HG03103 (cell line): ENCODE results near the gene TIMP2.
"Not testable (repeated sequence)": the region's sequence is repeated elsewhere in the genome, so short reads cannot be mapped to it uniquely, and the experiment has no call there.

Experiments
- ATAC-seq: cut with Tn5 transposase; IDR thresholded peaks from one replicate; pipeline ENCODE4 v1.9.1; 2021; ENCODE audit warnings: low read depth; ENCODE audit not compliant: unreplicated experiment

Gene TIMP2

GRCh38 chr17:78957128-78957527, 31.9 kb upstream of the TIMP2 start:
- no peak for ATAC-seq

GRCh38 chr17:78956254-78956653, 31.1 kb upstream of the TIMP2 start:
- ATAC-seq = no peak

- no peak for ATAC-seq
Measured at GRCh38 chr17:78954684-78955083, 29.5 kb upstream of the TIMP2 start.

- no peak for ATAC-seq
Measured at GRCh38 chr17:78953356-78954350, 28.5 kb upstream of the TIMP2 start.

GRCh38 chr17:78952706-78953105, 27.5 kb upstream of the TIMP2 start:
- ATAC-seq = no peak

GRCh38 chr17:78951967-78952551, 26.9 kb upstream of the TIMP2 start:
- no peak for ATAC-seq

- no peak for ATAC-seq
Measured at GRCh38 chr17:78950870-78951269, 25.7 kb upstream of the TIMP2 start.

GRCh38 chr17:78947235-78948149, 22.3 kb upstream of the TIMP2 start:
- ATAC-seq = no peak

GRCh38 chr17:78946631-78947030, 21.4 kb upstream of the TIMP2 start:
- ATAC-seq = no peak

- ATAC-seq = no peak
Measured at GRCh38 chr17:78946131-78946530, 20.9 kb upstream of the TIMP2 start.

- not testable (repeated sequence) for ATAC-seq
Measured at GRCh38 chr17:78945455-78945854, 20.3 kb upstream of the TIMP2 start.

GRCh38 chr17:78944956-78945355, 19.8 kb upstream of the TIMP2 start:
- ATAC-seq = no peak

- no peak for ATAC-seq
Measured at GRCh38 chr17:78944026-78944425, 18.8 kb upstream of the TIMP2 start.

GRCh38 chr17:78940708-78941107, 15.5 kb upstream of the TIMP2 start:
- ATAC-seq = no peak

- no peak for ATAC-seq
Measured at GRCh38 chr17:78940258-78940657, 15.1 kb upstream of the TIMP2 start.

- ATAC-seq = no peak
Measured at GRCh38 chr17:78939615-78940014, 14.4 kb upstream of the TIMP2 start.

- ATAC-seq = no peak
Measured at GRCh38 chr17:78937561-78937960, 12.4 kb upstream of the TIMP2 start.

GRCh38 chr17:78935419-78936323, 10.5 kb upstream of the TIMP2 start:
- ATAC-seq = no peak

- ATAC-seq = no peak
Measured at GRCh38 chr17:78934681-78935418, 9.7 kb upstream of the TIMP2 start.
